Endodermal cell (in vitro differentiated cells): ENCODE measurements around the gene AMBN. TPM values are rescaled to one million over a fixed set of nuclear protein-coding genes. Genes with fewer than 3 reads are reported as not detected.

Experiments
- DNase-seq: peaks from one replicate; pipeline ENCODE4 v3.0.0-alpha.2; 2017
- H3K27ac ChIP-seq: 2 replicates; pipeline ENCODE4 v1.5.1; 2013; ENCODE audit warnings: mild to moderate bottlenecking, low read depth, low read length, moderate library complexity
- H3K27me3 ChIP-seq: 2 replicates; pipeline ENCODE4 v1.6.1; 2013; ENCODE audit warnings: mild to moderate bottlenecking, low read length, moderate library complexity; ENCODE audit not compliant: insufficient read depth, control insufficient read depth, poor library complexity, severe bottlenecking
- H3K36me3 ChIP-seq: 2 replicates; pipeline ENCODE4 v1.7.0; 2013; ENCODE audit warnings: mild to moderate bottlenecking, low read length, moderate library complexity; ENCODE audit not compliant: control insufficient read depth, insufficient read depth
- H3K4me1 ChIP-seq: one replicate; pipeline ENCODE4 v1.7.0; 2013; ENCODE audit warnings: low read length; ENCODE audit not compliant: control insufficient read depth, insufficient read depth
- H3K4me3 ChIP-seq: 2 replicates; pipeline ENCODE4 v1.5.1; 2013; ENCODE audit warnings: mild to moderate bottlenecking, low read length, moderate library complexity
- H3K9ac ChIP-seq: 2 replicates; pipeline ENCODE4 v1.6.1; 2013; ENCODE audit warnings: mild to moderate bottlenecking, low read length, moderate library complexity; ENCODE audit not compliant: poor library complexity, severe bottlenecking; ENCODE audit errors: extremely low read depth
- H3K9me3 ChIP-seq: 2 replicates; pipeline ENCODE4 v1.6.1; 2013; ENCODE audit warnings: mild to moderate bottlenecking, low read length, moderate library complexity; ENCODE audit not compliant: control insufficient read depth
- H3K27ac Mint-ChIP-seq: 2 replicates; pipeline ENCODE4 v1.8.0; 2020; ENCODE audit warnings: mixed read lengths
- H3K27me3 Mint-ChIP-seq: 2 replicates; pipeline ENCODE4 v1.8.0; 2021; ENCODE audit warnings: mild to moderate bottlenecking, mixed read lengths; ENCODE audit not compliant: insufficient read depth
- H3K36me3 Mint-ChIP-seq: 2 replicates; pipeline ENCODE4 v1.8.0; 2020; ENCODE audit warnings: low read depth, mixed read lengths
- H3K4me1 Mint-ChIP-seq: 2 replicates; pipeline ENCODE4 v1.8.0; 2020; ENCODE audit warnings: mixed read lengths
- H3K4me3 Mint-ChIP-seq: 2 replicates; pipeline ENCODE4 v1.8.0; 2020; ENCODE audit warnings: mild to moderate bottlenecking, moderate library complexity, mixed read lengths
- H3K9me3 Mint-ChIP-seq: 2 replicates; pipeline ENCODE4 v1.8.0; 2020; ENCODE audit warnings: mild to moderate bottlenecking, mixed read lengths
- WGBS, 2 experiments: methylation state at CpG; one replicate each; pipeline versions ENCODE4 v1.1.5 to v1.1.7; 2013; ENCODE audit warnings: missing lambda C conversion rate in 2 of 2, mixed read lengths in 1 of 2; ENCODE audit not compliant: insufficient coverage in 1 of 2, insufficient read length in 1 of 2; 5-methylcytosine and 5-hydroxymethylcytosine counted together
- total RNA-seq, 2 donors: library from RNA; stranded (reverse); fragmentation: NEBNext Ultra II Directional in 1 of 2; extraction: Animal tissue kit (Norgen Biotek cat#: 25700) in 1 of 2; gene quantifications; 2 replicates in 1 of 2; 3 replicates in 1 of 2; pipeline ENCODE4 v1.2.1, GENCODE V29; 2021
- TF ChIP-seq, protein P1 (sequence below): fragments of 200-600 bp; sonication (generic); conservative IDR thresholded peaks from 2 replicates; pipeline ENCODE4 v1.5.0; 2021; ENCODE audit warnings: antibody characterized with exemption, mild to moderate bottlenecking

Gene AMBN
- total RNA-seq, 2 donors from 2014 or later: not detected

DNA sequence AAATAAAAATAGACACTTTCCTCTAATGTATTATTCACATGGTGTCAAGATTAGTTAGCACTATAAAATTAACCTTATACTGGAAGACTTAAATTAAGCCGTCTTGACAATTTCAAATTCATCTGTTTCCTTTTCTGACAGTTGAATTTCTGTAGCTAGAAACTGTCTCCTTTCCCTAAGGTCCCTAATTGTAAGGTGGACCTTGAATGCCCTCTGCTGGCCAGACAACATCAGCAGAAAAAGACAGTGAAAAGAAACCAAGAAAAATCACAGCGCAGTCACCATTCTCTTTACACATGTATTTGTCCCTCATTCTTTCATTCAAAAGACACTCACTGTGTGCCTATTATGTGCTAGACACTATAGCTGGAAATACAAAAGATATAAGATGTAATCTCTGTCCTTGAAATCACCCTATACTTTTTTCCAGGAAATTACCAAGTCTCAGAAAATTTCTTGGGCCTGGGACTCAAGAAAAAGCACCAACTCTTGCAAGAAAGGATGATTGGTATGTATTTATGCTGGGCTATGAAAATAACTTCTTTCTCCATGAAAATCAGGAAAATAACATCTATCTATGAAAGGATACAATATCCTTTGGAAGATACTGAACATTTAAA, 32.7 kb upstream of the AMBN start:
- H3K9me3 Mint-ChIP-seq: peaks cover 5% of the 10 kb centered on the region
- Histone ChIP-seq H3K4me3 (no peak overlapping the region), H3K4me1 (no peaks in the 10 kb centered on the region), H3K36me3 (no peaks in the 10 kb centered on the region), H3K9me3 (no peaks in the 10 kb centered on the region), H3K9ac (no peak overlapping the region), H3K27ac (no peak overlapping the region), H3K27me3 (no peaks in the 10 kb centered on the region)
- peaks cover 25% of the 10 kb centered on the region for H3K4me1 Mint-ChIP-seq
- DNase-seq: peak; percentile 79
- no peaks in the 10 kb centered on the region for H3K27me3 Mint-ChIP-seq
- TF ChIP-seq, protein P1, sequence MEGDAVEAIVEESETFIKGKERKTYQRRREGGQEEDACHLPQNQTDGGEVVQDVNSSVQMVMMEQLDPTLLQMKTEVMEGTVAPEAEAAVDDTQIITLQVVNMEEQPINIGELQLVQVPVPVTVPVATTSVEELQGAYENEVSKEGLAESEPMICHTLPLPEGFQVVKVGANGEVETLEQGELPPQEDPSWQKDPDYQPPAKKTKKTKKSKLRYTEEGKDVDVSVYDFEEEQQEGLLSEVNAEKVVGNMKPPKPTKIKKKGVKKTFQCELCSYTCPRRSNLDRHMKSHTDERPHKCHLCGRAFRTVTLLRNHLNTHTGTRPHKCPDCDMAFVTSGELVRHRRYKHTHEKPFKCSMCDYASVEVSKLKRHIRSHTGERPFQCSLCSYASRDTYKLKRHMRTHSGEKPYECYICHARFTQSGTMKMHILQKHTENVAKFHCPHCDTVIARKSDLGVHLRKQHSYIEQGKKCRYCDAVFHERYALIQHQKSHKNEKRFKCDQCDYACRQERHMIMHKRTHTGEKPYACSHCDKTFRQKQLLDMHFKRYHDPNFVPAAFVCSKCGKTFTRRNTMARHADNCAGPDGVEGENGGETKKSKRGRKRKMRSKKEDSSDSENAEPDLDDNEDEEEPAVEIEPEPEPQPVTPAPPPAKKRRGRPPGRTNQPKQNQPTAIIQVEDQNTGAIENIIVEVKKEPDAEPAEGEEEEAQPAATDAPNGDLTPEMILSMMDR: peak; percentile 91
- H3K36me3 Mint-ChIP-seq: no peaks in the 10 kb centered on the region
- no peak overlapping the region for H3K27ac Mint-ChIP-seq
- WGBS, 2 experiments: 40 to 42% methylated on average over 1 to 2 of the region's 2 CpGs
- no peak overlapping the region for H3K4me3 Mint-ChIP-seq

DNA sequence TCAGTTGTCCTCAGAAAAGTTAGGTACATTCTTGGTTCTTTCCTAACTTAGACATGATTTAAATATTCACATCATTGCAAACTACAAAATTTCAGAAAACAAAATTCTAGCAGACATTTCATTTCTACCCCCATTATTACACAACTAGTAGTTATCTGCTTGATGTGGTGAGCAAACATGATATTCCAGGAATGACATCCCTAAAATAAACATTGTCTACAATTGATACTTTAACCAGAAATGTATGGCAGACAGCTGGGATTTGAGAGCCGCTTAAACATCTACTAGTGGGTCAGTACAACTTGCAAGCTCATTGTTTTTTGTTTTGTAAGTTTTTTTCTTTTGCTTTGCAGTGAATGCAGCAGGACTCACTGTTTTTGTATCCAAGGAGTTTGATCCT, 32.1 kb upstream of the AMBN start:
- Histone ChIP-seq H3K27me3 (no peaks in the 10 kb centered on the region), H3K4me1 (no peaks in the 10 kb centered on the region), H3K36me3 (no peaks in the 10 kb centered on the region), H3K9ac (no peak overlapping the region), H3K9me3 (no peaks in the 10 kb centered on the region), H3K27ac (no peak overlapping the region), H3K4me3 (no peak overlapping the region)
- H3K4me3 Mint-ChIP-seq: no peak overlapping the region
- H3K4me1 Mint-ChIP-seq: peaks cover 25% of the 10 kb centered on the region
- no peaks in the 10 kb centered on the region for H3K27me3 Mint-ChIP-seq
- no peaks in the 10 kb centered on the region for H3K36me3 Mint-ChIP-seq
- no peak for DNase-seq
- TF ChIP-seq, protein P1: no peak
- H3K9me3 Mint-ChIP-seq: peaks cover 5% of the 10 kb centered on the region
- 91 to 100% methylated on average over 1 of the region's 1 CpG for WGBS, 2 experiments
- no peak overlapping the region for H3K27ac Mint-ChIP-seq

DNA sequence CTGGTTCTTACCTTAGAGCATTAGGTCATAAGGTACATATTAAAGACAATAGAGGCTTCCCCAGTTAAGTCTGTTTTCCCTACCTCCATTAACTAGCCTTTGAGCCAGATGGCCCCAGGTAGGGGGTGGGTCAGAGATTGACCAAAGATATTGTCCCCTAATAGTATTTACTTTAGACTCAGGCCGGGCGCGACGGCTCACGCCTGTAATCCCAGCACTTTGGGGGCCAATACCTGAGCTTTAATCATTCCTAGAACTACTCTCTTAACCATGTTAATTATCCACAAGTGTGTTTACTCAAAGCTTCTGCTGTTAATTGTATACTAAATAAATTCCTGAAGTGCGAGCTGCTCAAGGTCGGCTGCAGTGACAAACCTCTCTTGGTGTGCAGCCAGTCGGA, 28.0 kb upstream of the AMBN start:
- H3K27ac ChIP-seq: no peak overlapping the region
- H3K9me3 ChIP-seq: peaks cover 10% of the 10 kb centered on the region
- no peaks in the 10 kb centered on the region for H3K4me1 ChIP-seq
- no peaks in the 10 kb centered on the region for H3K36me3 ChIP-seq
- peak overlapping the region; percentile 77 for H3K27ac Mint-ChIP-seq
- peak overlapping the region; percentile 21 for H3K4me3 Mint-ChIP-seq
- no peak overlapping the region for H3K4me3 ChIP-seq
- H3K4me1 Mint-ChIP-seq: peaks cover 25% of the 10 kb centered on the region
- H3K9ac ChIP-seq: no peak overlapping the region
- H3K9me3 Mint-ChIP-seq: peaks cover 26% of the 10 kb centered on the region
- DNase-seq: peak; percentile 64
- peaks cover 4% of the 10 kb centered on the region for H3K27me3 Mint-ChIP-seq
- TF ChIP-seq, protein P1: no peak
- no peaks in the 10 kb centered on the region for H3K27me3 ChIP-seq
- 70 to 84% methylated on average over 6 to 8 of the region's 8 CpGs for WGBS, 2 experiments
- no peaks in the 10 kb centered on the region for H3K36me3 Mint-ChIP-seq
